Neuronal stem cell (in vitro differentiated cells): ENCODE results near the gene TMEM74B.

ENCODE experiments used
- DNase-seq: peaks from one replicate; pipeline ENCODE4 v3.0.0-alpha.2; 2013; ENCODE audit warnings: low spot score
- H2AFZ ChIP-seq: one replicate; pipeline ENCODE4 v1.6.1; 2013; ENCODE audit warnings: mild to moderate bottlenecking, low read length, inconsistent platforms
- H2AK5ac ChIP-seq: 2 replicates; pipeline ENCODE4 v1.6.1; 2013; ENCODE audit warnings: low read depth, mild to moderate bottlenecking, inconsistent platforms, low read length, moderate library complexity, mixed read lengths
- H2BK120ac ChIP-seq: 2 replicates; pipeline ENCODE4 v1.6.1; 2013; ENCODE audit warnings: low read depth, mild to moderate bottlenecking, inconsistent platforms, low read length, moderate library complexity, mixed read lengths
- H2BK12ac ChIP-seq: one replicate; pipeline ENCODE4 v1.6.1; 2013; ENCODE audit warnings: low read length, inconsistent platforms
- H2BK15ac ChIP-seq: 2 replicates; pipeline ENCODE4 v1.6.1; 2013; ENCODE audit warnings: mild to moderate bottlenecking, low read length, inconsistent platforms, mixed read lengths
- H2BK5ac ChIP-seq: one replicate; pipeline ENCODE4 v1.6.1; 2013; ENCODE audit warnings: inconsistent platforms, mild to moderate bottlenecking, low read length, moderate library complexity
- H3K14ac ChIP-seq: one replicate; pipeline ENCODE4 v1.6.1; 2013; ENCODE audit warnings: low read length, inconsistent platforms
- H3K18ac ChIP-seq: 2 replicates; pipeline ENCODE4 v1.6.1; 2013; ENCODE audit warnings: low read length, inconsistent platforms
- H3K23ac ChIP-seq: 2 replicates; pipeline ENCODE4 v1.6.1; 2013; ENCODE audit warnings: low read depth, mild to moderate bottlenecking, mixed read lengths, low read length, inconsistent platforms; ENCODE audit not compliant: poor library complexity
- H3K27ac ChIP-seq: replicated peaks from 3 replicates; pipeline ENCODE4 v1.5.1; 2013; ENCODE audit warnings: low read length, inconsistent platforms
- H3K27me3 ChIP-seq, 3 experiments: 2 replicates each; pipeline ENCODE4 v1.6.1; 2013; ENCODE audit warnings: low read length in 3 of 3, mild to moderate bottlenecking in 2 of 3, inconsistent platforms in 1 of 3, low read depth in 1 of 3, mixed read lengths in 1 of 3, moderate library complexity in 1 of 3; ENCODE audit not compliant: control insufficient read depth in 3 of 3, insufficient read depth in 3 of 3
- H3K36me3 ChIP-seq, 2 donors: replicated peaks in 1 of 2; 2 replicates each; pipeline ENCODE4 v1.6.1; 2013; ENCODE audit warnings: low read length in 2 of 2; ENCODE audit not compliant: control insufficient read depth in 2 of 2, insufficient read depth in 2 of 2
- H3K4ac ChIP-seq: 2 replicates; pipeline ENCODE4 v1.6.1; 2013; ENCODE audit warnings: inconsistent platforms, mild to moderate bottlenecking, low read length, moderate library complexity
- H3K4me1 ChIP-seq, 2 donors: 1 replicate in 1 of 2; 2 replicates in 1 of 2; pipeline ENCODE4 v1.6.1; 2013; ENCODE audit warnings: low read length in 2 of 2, low read depth in 1 of 2; ENCODE audit not compliant: control insufficient read depth in 2 of 2, insufficient read depth in 1 of 2
- H3K4me2 ChIP-seq: one replicate; pipeline ENCODE4 v1.6.1; 2013; ENCODE audit warnings: mild to moderate bottlenecking, low read length, inconsistent platforms; ENCODE audit not compliant: insufficient read depth, poor library complexity, severe bottlenecking
- H3K4me3 ChIP-seq, 2 donors: 2 replicates each; pipeline ENCODE4 v1.5.1; 2013; ENCODE audit warnings: low read length in 2 of 2, mild to moderate bottlenecking in 2 of 2, inconsistent platforms in 1 of 2, moderate library complexity in 1 of 2
- H3K79me1 ChIP-seq: one replicate; pipeline ENCODE4 v1.6.1; 2013; ENCODE audit warnings: low read depth, mild to moderate bottlenecking, inconsistent platforms, low read length, moderate library complexity
- H3K9ac ChIP-seq: one replicate; pipeline ENCODE4 v1.6.1; 2013; ENCODE audit warnings: mild to moderate bottlenecking, low read depth, low read length, inconsistent platforms; ENCODE audit not compliant: poor library complexity
- H3K9me3 ChIP-seq, 2 donors: replicated peaks in 1 of 2; 2 replicates each; pipeline versions ENCODE3 to v1.6.1; 2013; ENCODE audit warnings: low read length in 2 of 2, mild to moderate bottlenecking in 2 of 2, inconsistent platforms in 1 of 2, low read depth in 1 of 2, mixed read lengths in 1 of 2, moderate library complexity in 1 of 2; ENCODE audit not compliant: control insufficient read depth in 2 of 2, insufficient read depth in 1 of 2
- H4K8ac ChIP-seq: one replicate; pipeline ENCODE4 v1.6.1; 2013; ENCODE audit warnings: low read depth, mild to moderate bottlenecking, inconsistent platforms, low read length, moderate library complexity
- H4K91ac ChIP-seq: one replicate; pipeline ENCODE4 v1.6.1; 2013; ENCODE audit warnings: low read length, low read depth, mild to moderate bottlenecking, inconsistent platforms; ENCODE audit not compliant: poor library complexity
- WGBS, 2 donors: extraction: QIAGEN DNeasy Blood & Tissue Kit; methylation state at CpG; one replicate each; pipeline ENCODE4 v1.1.7; 2013; ENCODE audit warnings: missing lambda C conversion rate in 2 of 2, mixed read lengths in 1 of 2; ENCODE audit not compliant: insufficient read length in 2 of 2, insufficient replicate concordance in 1 of 2; ENCODE audit errors: extremely low coverage in 2 of 2; 5-methylcytosine and 5-hydroxymethylcytosine counted together

The TMEM74B gene

GRCh38 chr20:1212607-1213396, 28.0 kb upstream of the TMEM74B start:
- peaks cover 0 to 53% (median 2%) of the 10 kb centered on the region in 3 experiments for H3K27me3 ChIP-seq
- H2BK5ac ChIP-seq: no peak overlapping the region
- H3K23ac ChIP-seq: no peak overlapping the region
- H3K4me1 ChIP-seq: no peaks in the 10 kb centered on the region
- WGBS, 2 donors: no CpG with 5 or more reads among the region's 21 CpGs
- no peak overlapping the region for H3K14ac ChIP-seq
- no peak overlapping the region for H2BK15ac ChIP-seq
- no peak overlapping the region for H2AK5ac ChIP-seq
- H2AFZ ChIP-seq: peak overlapping the region; percentile 47
- H2BK120ac ChIP-seq: no peak overlapping the region
- H3K27ac ChIP-seq: no peak overlapping the region
- H3K4ac ChIP-seq: no peak overlapping the region
- H3K4me2 ChIP-seq: peak overlapping the region; percentile 20
- no peak overlapping the region for H3K4me3 ChIP-seq
- no peaks in the 10 kb centered on the region for H3K9me3 ChIP-seq
- H3K9ac ChIP-seq: no peak overlapping the region
- no peak overlapping the region for H4K8ac ChIP-seq
- no peaks in the 10 kb centered on the region for H3K36me3 ChIP-seq
- no peak overlapping the region for H4K91ac ChIP-seq
- peak; percentile 64 for DNase-seq
- H3K18ac ChIP-seq: no peak overlapping the region
- H3K79me1 ChIP-seq: no peaks in the 10 kb centered on the region
- H2BK12ac ChIP-seq: no peak overlapping the region

GRCh38 chr20:1212023-1212422, 27.2 kb upstream of the TMEM74B start:
- Histone ChIP-seq H2AFZ (no peak overlapping the region), H2AK5ac (no peak overlapping the region), H3K14ac (no peak overlapping the region), H3K4me1 (no peaks in the 10 kb centered on the region), H3K27me3 (peaks cover 0 to 60% (median 2%) of the 10 kb centered on the region in 3 experiments), H3K4ac (no peak overlapping the region), H2BK120ac (no peak overlapping the region), H4K91ac (no peak overlapping the region), H3K27ac (no peak overlapping the region), H3K23ac (no peak overlapping the region), H4K8ac (no peak overlapping the region), H3K4me2 (no peak overlapping the region), H3K79me1 (no peaks in the 10 kb centered on the region), H3K4me3 (no peak overlapping the region), H3K9ac (no peak overlapping the region), H2BK5ac (no peak overlapping the region), H3K9me3 (no peaks in the 10 kb centered on the region), H2BK15ac (no peak overlapping the region), H2BK12ac (no peak overlapping the region), H3K36me3 (no peaks in the 10 kb centered on the region), H3K18ac (no peak overlapping the region)
- DNase-seq: no peak

- WGBS, 2 donors: no CpG with 5 or more reads among the region's 1 CpG
- no peak for DNase-seq
- Histone ChIP-seq H2AFZ (no peak overlapping the region), H2BK5ac (no peak overlapping the region), H3K9ac (no peak overlapping the region), H3K23ac (no peak overlapping the region), H3K9me3 (no peaks in the 10 kb centered on the region), H3K27me3 (peaks cover 0 to 60% (median 2%) of the 10 kb centered on the region in 3 experiments), H4K8ac (no peak overlapping the region), H3K79me1 (no peaks in the 10 kb centered on the region), H3K4me1 (no peaks in the 10 kb centered on the region), H2BK120ac (no peak overlapping the region), H3K27ac (no peak overlapping the region), H3K4ac (no peak overlapping the region), H3K4me2 (no peak overlapping the region), H3K36me3 (no peaks in the 10 kb centered on the region), H2BK15ac (no peak overlapping the region), H3K18ac (no peak overlapping the region), H2BK12ac (no peak overlapping the region), H2AK5ac (no peak overlapping the region), H4K91ac (no peak overlapping the region), H3K14ac (no peak overlapping the region), H3K4me3 (no peak overlapping the region)
Measured at GRCh38 chr20:1210501-1210900, 25.7 kb upstream of the TMEM74B start.

- no peak overlapping the region for H2AFZ ChIP-seq
Measured at GRCh38 chr20:1209447-1210387, 24.9 kb upstream of the TMEM74B start.

More at GRCh38 chr20:1209447-1210387, 24.9 kb upstream of the TMEM74B start:
- no peak overlapping the region for H4K91ac ChIP-seq
- no peak overlapping the region for H2AK5ac ChIP-seq
- H2BK12ac ChIP-seq: no peak overlapping the region
- no peak overlapping the region for H3K4ac ChIP-seq
- no peak overlapping the region for H3K14ac ChIP-seq
- no peak overlapping the region for H2BK15ac ChIP-seq
- no CpG with 5 or more reads among the region's 5 CpGs for WGBS, 2 donors
- no peak overlapping the region for H3K4me3 ChIP-seq
- no peak overlapping the region for H2BK120ac ChIP-seq
- no peak for DNase-seq
- no peak overlapping the region for H3K4me2 ChIP-seq
- H2BK5ac ChIP-seq: no peak overlapping the region
- H3K23ac ChIP-seq: no peak overlapping the region
- H3K27me3 ChIP-seq: peaks cover 0 to 53% (median 2%) of the 10 kb centered on the region in 3 experiments
- H3K36me3 ChIP-seq: no peaks in the 10 kb centered on the region
- H3K18ac ChIP-seq: no peak overlapping the region
- no peaks in the 10 kb centered on the region for H3K79me1 ChIP-seq
- H4K8ac ChIP-seq: no peak overlapping the region
- H3K9me3 ChIP-seq: no peaks in the 10 kb centered on the region
- no peak overlapping the region for H3K27ac ChIP-seq
- no peaks in the 10 kb centered on the region for H3K4me1 ChIP-seq
- H3K9ac ChIP-seq: no peak overlapping the region
